Ishikawa (cell line): ENCODE results near the gene YBX1.

Experiments used
- EP300 ChIP-seq: IDR thresholded peaks from 2 replicates; pipeline ENCODE4 v1.6.1; 2012; ENCODE audit warnings: borderline replicate concordance
- FOXM1 ChIP-seq: IDR thresholded peaks from 2 replicates; pipeline ENCODE4 v1.6.1; 2012; ENCODE audit warnings: low read depth, borderline replicate concordance
- MAX ChIP-seq: IDR thresholded peaks from 2 replicates; pipeline ENCODE4 v1.6.1; 2012
- NFIC ChIP-seq: IDR thresholded peaks from 2 replicates; pipeline ENCODE4 v1.6.1; 2012
- TAF1 ChIP-seq: IDR thresholded peaks from 2 replicates; pipeline ENCODE4 v1.6.1; 2012; ENCODE audit warnings: low read depth, mild to moderate bottlenecking
- TEAD4 ChIP-seq: IDR thresholded peaks from 2 replicates; pipeline ENCODE4 v1.6.1; 2012
- YY1 ChIP-seq: IDR thresholded peaks from 2 replicates; pipeline ENCODE4 v1.6.1; 2012; ENCODE audit warnings: low read depth
- TF ChIP-seq, protein P1 (sequence below): IDR thresholded peaks from 2 replicates; pipeline ENCODE4 v1.6.1; 2012; ENCODE audit warnings: low read depth, mild to moderate bottlenecking

DNA sequence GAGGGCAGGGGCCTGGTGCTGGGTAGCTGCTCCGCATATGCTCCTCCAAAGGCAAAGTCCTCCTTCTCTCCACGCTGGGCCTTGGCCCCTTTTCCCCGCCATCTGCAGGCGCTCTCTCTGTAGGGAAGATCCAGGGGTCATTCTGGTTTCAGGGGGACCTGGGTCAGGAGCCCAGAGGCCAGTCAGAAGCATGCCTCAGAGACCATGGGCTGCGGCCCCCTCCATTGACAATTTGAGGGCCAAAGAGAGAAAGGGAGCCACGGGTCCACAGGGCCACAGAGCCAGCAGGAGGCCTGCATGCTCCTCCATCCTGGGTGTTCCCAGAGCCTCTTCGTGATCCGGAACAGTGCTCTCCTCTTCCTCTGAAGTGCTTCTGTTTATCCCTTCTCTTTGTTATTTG is 59.9 kb downstream of the YBX1 start:
- TF ChIP-seq TAF1 (no peak), EP300 (no peak), MAX (no peak), FOXM1 (no peak), YY1 (no peak), TEAD4 (no peak), NFIC (no peak)
- TF ChIP-seq, protein P1, sequence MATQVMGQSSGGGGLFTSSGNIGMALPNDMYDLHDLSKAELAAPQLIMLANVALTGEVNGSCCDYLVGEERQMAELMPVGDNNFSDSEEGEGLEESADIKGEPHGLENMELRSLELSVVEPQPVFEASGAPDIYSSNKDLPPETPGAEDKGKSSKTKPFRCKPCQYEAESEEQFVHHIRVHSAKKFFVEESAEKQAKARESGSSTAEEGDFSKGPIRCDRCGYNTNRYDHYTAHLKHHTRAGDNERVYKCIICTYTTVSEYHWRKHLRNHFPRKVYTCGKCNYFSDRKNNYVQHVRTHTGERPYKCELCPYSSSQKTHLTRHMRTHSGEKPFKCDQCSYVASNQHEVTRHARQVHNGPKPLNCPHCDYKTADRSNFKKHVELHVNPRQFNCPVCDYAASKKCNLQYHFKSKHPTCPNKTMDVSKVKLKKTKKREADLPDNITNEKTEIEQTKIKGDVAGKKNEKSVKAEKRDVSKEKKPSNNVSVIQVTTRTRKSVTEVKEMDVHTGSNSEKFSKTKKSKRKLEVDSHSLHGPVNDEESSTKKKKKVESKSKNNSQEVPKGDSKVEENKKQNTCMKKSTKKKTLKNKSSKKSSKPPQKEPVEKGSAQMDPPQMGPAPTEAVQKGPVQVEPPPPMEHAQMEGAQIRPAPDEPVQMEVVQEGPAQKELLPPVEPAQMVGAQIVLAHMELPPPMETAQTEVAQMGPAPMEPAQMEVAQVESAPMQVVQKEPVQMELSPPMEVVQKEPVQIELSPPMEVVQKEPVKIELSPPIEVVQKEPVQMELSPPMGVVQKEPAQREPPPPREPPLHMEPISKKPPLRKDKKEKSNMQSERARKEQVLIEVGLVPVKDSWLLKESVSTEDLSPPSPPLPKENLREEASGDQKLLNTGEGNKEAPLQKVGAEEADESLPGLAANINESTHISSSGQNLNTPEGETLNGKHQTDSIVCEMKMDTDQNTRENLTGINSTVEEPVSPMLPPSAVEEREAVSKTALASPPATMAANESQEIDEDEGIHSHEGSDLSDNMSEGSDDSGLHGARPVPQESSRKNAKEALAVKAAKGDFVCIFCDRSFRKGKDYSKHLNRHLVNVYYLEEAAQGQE: no peak
